Keratinocyte (primary cell): ENCODE measurements around the gene NHLRC1. TPM values are rescaled to one million over a fixed set of nuclear protein-coding genes. Genes with fewer than 3 reads are reported as not detected.

ENCODE experiments used
- DNase-seq: peaks from one replicate; pipeline ENCODE4 v3.0.0-alpha.2; 2011; ENCODE audit warnings: low read depth, missing footprints, low spot score
- FAIRE-seq: peaks from 2 replicates; lab custom pipeline; 2011; peaks lifted over from hg19 to GRCh38; lab: Jason Lieb, UNC
- H2AFZ ChIP-seq: 2 replicates; pipeline ENCODE4 v1.6.0; 2012; ENCODE audit warnings: low read length, control low read depth, inconsistent platforms; ENCODE audit not compliant: control insufficient read depth
- H3K27ac ChIP-seq: 2 replicates; pipeline ENCODE4 v1.5.1; 2011; ENCODE audit warnings: low read length; ENCODE audit not compliant: control insufficient read depth, insufficient read depth
- H3K27me3 ChIP-seq: 3 replicates; pipeline ENCODE4 v1.6.0; 2011; ENCODE audit warnings: low read length; ENCODE audit not compliant: control insufficient read depth, insufficient read depth; ENCODE audit errors: extremely low read depth
- H3K36me3 ChIP-seq, 2 experiments: 2 replicates in 1 of 2; 3 replicates in 1 of 2; pipeline ENCODE4 v1.5.1; 2011; ENCODE audit warnings: low read length in 2 of 2, mild to moderate bottlenecking in 1 of 2; ENCODE audit not compliant: control insufficient read depth in 2 of 2, insufficient read depth in 2 of 2; ENCODE audit errors: extremely low read depth in 1 of 2
- H3K4me1 ChIP-seq: 3 replicates; pipeline ENCODE4 v1.5.1; 2011; ENCODE audit warnings: low read length; ENCODE audit not compliant: control insufficient read depth, insufficient read depth; ENCODE audit errors: extremely low read depth
- H3K4me2 ChIP-seq: 3 replicates; pipeline ENCODE4 v1.6.0; 2011; ENCODE audit warnings: low read depth, low read length; ENCODE audit not compliant: control insufficient read depth, insufficient read depth; ENCODE audit errors: extremely low read depth
- H3K4me3 ChIP-seq, 3 experiments: fragments of 200-600 bp in 1 of 3; sonication (generic) in 1 of 3; 2 replicates in 2 of 3; 3 replicates in 1 of 3; pipeline ENCODE4 v1.5.1; 2011 to 2016; ENCODE audit warnings: low read length in 3 of 3, mild to moderate bottlenecking in 3 of 3, control low read depth in 2 of 3, inconsistent platforms in 1 of 3, low read depth in 1 of 3, mixed read lengths in 1 of 3, mixed run types in 1 of 3, moderate library complexity in 1 of 3; ENCODE audit not compliant: control insufficient read depth in 2 of 3, insufficient read depth in 2 of 3; ENCODE audit errors: extremely low read depth in 1 of 3
- H3K79me2 ChIP-seq: 2 replicates; pipeline ENCODE4 v1.6.0; 2012; ENCODE audit warnings: low read length; ENCODE audit not compliant: control insufficient read depth, insufficient read depth
- H3K9ac ChIP-seq: 3 replicates; pipeline ENCODE4 v1.6.0; 2011; ENCODE audit warnings: low read length; ENCODE audit not compliant: control insufficient read depth, insufficient read depth; ENCODE audit errors: extremely low read depth
- H3K9me1 ChIP-seq: 3 replicates; pipeline ENCODE4 v1.6.0; 2011; ENCODE audit warnings: low read length; ENCODE audit not compliant: control insufficient read depth, insufficient read depth; ENCODE audit errors: extremely low read depth
- H3K9me3 ChIP-seq: 2 replicates; pipeline ENCODE4 v1.5.1; 2012; ENCODE audit warnings: low read depth, low read length; ENCODE audit not compliant: control insufficient read depth
- H4K20me1 ChIP-seq: 3 replicates; pipeline ENCODE4 v1.6.0; 2011; ENCODE audit warnings: low read length; ENCODE audit not compliant: control insufficient read depth, insufficient read depth; ENCODE audit errors: extremely low read depth
- EZH2 ChIP-seq: IDR thresholded peaks from one replicate; pipeline ENCODE4 v1.6.1; 2012; ENCODE audit warnings: inconsistent platforms, mild to moderate bottlenecking, low read length, moderate library complexity
- dilution Hi-C: fragments of 300-500 bp; cut with MboI; formaldehyde crosslinking; loops from one replicate; pipeline ENCODE4 v1.7.0; 2020; ENCODE audit warnings: low sequenced_read_pairs; ENCODE audit not compliant: extremely low pct_ligation_motif_present
- polyA plus RNA-seq, 5 experiments: library from polyadenylated mRNA; depleted of rRNA in 3 of 5; stranded (reverse) in 3 of 5; stranded (forward) in 1 of 5; unstranded in 1 of 5; fragments of >200 nt; gene quantifications; 1 replicate in 1 of 5; 2 replicates in 3 of 5; 3 replicates in 1 of 5; pipeline versions ENCODE4 v1.2.1 to v1.2.3, GENCODE V29; 2011 to 2012; ENCODE audit warnings: missing spikeins in 2 of 5, low read depth in 1 of 5, low replicate concordance in 1 of 5
- TF ChIP-seq, protein P1 (sequence below), 3 experiments: IDR thresholded peaks in 1 of 3; conservative IDR thresholded peaks in 1 of 3; optimal IDR thresholded peaks in 1 of 3; 2 replicates in 2 of 3; 3 replicates in 1 of 3; pipeline versions ENCODE3 to v1.5.1; 2011; ENCODE audit warnings: low read length in 3 of 3, mild to moderate bottlenecking in 3 of 3, moderate library complexity in 2 of 3, control low read depth in 1 of 3, inconsistent platforms in 1 of 3; ENCODE audit not compliant: insufficient read depth in 2 of 3; ENCODE audit errors: extremely low read depth in 1 of 3

The NHLRC1 gene
- polyA plus RNA-seq, 1 donor (not counting 4 experiments of a cell fraction or from before 2014, with no cell fraction given), result 1.2 TPM

DNA sequence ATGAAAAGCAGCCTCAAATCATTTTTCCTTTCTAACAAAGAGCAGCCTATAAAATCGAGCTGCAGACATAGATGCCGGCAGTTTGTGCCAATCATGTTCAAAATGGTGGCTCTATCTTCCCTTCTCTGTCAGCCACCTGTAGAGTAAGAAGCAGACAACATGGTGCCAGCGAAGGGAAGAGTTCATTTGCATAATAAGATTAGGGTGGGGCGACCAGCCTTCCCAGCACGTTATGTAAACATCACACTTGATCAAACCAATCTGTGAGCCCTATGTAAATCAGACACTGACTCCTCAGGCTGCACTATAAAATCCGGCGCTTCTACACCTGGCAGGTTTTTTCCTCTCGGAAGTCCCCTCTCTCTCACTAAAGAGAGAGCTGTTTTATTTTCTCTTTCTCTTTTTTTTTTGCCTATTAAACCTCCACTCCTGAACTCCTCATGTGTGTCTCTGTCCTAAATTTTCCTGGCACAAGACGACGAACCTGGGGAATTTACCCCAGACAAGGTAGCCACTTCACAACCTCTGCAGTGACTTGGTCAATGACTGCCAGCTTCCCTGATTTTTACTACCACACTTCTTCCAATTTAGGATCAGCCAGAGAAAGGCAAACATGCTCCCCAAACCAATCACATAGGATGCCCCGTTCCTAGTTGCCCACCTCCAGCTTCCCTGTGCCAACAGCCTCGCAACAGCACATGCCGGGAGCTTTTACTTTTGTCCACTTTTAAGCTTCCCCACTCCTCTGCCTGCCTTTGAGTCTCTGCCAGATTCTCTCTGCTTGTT, 19.5 kb upstream of the NHLRC1 start:
- Histone ChIP-seq H3K36me3 (peaks cover 21% of the 10 kb centered on the region in 2 experiments), H3K79me2 (no peaks in the 10 kb centered on the region), H3K4me3 (no peak overlapping the region), H3K9ac (no peak overlapping the region), H3K9me3 (no peaks in the 10 kb centered on the region), H3K9me1 (no peaks in the 10 kb centered on the region), H4K20me1 (no peaks in the 10 kb centered on the region), H3K4me1 (peaks cover 4% of the 10 kb centered on the region), H3K27me3 (no peaks in the 10 kb centered on the region), H3K27ac (no peak overlapping the region), H2AFZ (no peak overlapping the region), H3K4me2 (no peak overlapping the region)
- FAIRE-seq (no peak), DNase-seq (no peak)
- dilution Hi-C loops, result no loop called here
- TF ChIP-seq, protein P1, sequence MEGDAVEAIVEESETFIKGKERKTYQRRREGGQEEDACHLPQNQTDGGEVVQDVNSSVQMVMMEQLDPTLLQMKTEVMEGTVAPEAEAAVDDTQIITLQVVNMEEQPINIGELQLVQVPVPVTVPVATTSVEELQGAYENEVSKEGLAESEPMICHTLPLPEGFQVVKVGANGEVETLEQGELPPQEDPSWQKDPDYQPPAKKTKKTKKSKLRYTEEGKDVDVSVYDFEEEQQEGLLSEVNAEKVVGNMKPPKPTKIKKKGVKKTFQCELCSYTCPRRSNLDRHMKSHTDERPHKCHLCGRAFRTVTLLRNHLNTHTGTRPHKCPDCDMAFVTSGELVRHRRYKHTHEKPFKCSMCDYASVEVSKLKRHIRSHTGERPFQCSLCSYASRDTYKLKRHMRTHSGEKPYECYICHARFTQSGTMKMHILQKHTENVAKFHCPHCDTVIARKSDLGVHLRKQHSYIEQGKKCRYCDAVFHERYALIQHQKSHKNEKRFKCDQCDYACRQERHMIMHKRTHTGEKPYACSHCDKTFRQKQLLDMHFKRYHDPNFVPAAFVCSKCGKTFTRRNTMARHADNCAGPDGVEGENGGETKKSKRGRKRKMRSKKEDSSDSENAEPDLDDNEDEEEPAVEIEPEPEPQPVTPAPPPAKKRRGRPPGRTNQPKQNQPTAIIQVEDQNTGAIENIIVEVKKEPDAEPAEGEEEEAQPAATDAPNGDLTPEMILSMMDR (optimal IDR thresholded peaks at IDR 0.05 in 1 of 3, IDR thresholded peaks at IDR 0.05 in 1 of 3, conservative IDR thresholded peaks at IDR 0.05 in 1 of 3; ENCODE audit: extremely low read depth in 1 of 3, insufficient read depth in 2 of 3, low read length in 3 of 3), result no peak
- TF ChIP-seq EZH2, result no peak

DNA sequence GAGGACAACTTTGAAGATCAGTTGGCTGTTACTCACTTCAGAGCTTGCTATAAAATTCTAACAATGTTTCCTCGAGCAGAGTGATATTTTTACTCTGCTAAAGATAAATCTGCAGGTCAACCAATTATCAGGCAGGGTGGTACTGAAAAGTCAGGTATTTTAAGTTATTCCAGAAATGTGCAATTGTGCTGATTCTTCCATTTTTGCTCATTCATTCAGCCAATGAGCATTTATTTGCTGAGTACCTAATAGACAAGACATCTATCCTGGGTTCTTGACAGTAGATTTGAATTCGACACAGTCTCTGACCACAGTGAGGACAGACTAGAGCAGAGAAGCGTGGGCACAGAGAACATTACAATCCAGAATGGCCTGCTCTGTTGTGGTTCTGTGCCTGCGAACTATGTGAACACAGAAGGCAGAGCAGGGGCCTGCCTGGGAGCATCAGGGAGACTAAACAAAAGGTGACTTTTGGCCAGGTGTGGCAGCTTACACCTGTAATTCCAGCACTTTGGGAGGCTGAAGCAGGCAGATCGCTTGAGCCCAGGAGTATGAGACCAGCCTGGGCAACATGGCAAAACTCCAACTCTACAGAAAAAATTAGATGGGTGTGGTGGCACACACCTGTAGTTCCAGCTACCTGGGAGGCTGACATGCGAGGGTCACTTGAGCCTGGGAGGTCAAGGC, 17.6 kb upstream of the NHLRC1 start:
- no peak for FAIRE-seq
- no peaks in the 10 kb centered on the region for H3K27me3 ChIP-seq
- H3K9ac ChIP-seq, result no peak overlapping the region
- H3K27ac ChIP-seq, result no peak overlapping the region
- H3K36me3 ChIP-seq, result peaks cover 20 to 21% of the 10 kb centered on the region in 2 experiments
- H4K20me1 ChIP-seq, result no peaks in the 10 kb centered on the region
- H3K79me2 ChIP-seq, result no peaks in the 10 kb centered on the region
- H2AFZ ChIP-seq, result no peak overlapping the region
- no peak overlapping the region for H3K4me2 ChIP-seq
- H3K4me1 ChIP-seq, result no peaks in the 10 kb centered on the region
- DNase-seq, result no peak
- H3K9me1 ChIP-seq, result no peaks in the 10 kb centered on the region
- no peak overlapping the region for H3K4me3 ChIP-seq
- no peaks in the 10 kb centered on the region for H3K9me3 ChIP-seq
- dilution Hi-C loops, result no loop called here
- TF ChIP-seq, protein P1 (optimal IDR thresholded peaks at IDR 0.05 in 1 of 3, IDR thresholded peaks at IDR 0.05 in 1 of 3, conservative IDR thresholded peaks at IDR 0.05 in 1 of 3; ENCODE audit: extremely low read depth in 1 of 3, insufficient read depth in 2 of 3, low read length in 3 of 3), result no peak
- no peak for TF ChIP-seq EZH2
